NCI-H2171 (cell line): ENCODE results near the gene MTM1.

Experiments used
- DNase-seq: peaks from one replicate; lab custom pipeline; 2025; lab: John Stamatoyannopoulos, UW

MTM1 gene

GRCh38 chrX:150605603-150606002 lies 37.2 kb downstream of the MTM1 start:
- no peak for DNase-seq

DNA sequence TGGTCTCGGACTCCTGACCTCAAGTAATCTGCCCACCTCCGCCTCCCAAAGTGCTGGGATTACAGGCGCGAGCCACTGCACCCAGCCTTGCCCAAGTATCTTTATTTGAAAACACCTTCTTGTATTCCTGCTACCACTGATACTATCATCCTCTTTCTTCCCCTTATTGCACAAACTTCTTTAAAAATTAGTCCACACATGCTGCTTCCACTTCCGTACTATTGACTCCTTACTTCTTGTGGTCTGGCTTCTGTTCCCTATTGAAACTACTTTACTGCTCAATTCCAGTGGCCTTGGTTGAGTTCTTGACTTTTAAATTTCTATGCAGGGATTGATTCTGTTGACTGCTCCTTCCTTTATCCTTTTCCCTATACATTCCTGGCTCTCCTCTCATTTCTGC lies 38.8 kb downstream of the MTM1 start:
- no peak for DNase-seq

- DNase-seq = no peak
These were observed 41.6 kb downstream of the MTM1 start for GRCh38 chrX:150610043-150610442.

- DNase-seq = no peak
These were observed 42.0 kb downstream of the MTM1 start for GRCh38 chrX:150610446-150610845.

GRCh38 chrX:150615356-150615755 lies 46.9 kb downstream of the MTM1 start:
- DNase-seq = no peak

- DNase-seq = no peak
These were observed 47.9 kb downstream of the MTM1 start for GRCh38 chrX:150616179-150616862.

- no peak for DNase-seq
These were observed 48.4 kb downstream of the MTM1 start for GRCh38 chrX:150616863-150617198.

DNA sequence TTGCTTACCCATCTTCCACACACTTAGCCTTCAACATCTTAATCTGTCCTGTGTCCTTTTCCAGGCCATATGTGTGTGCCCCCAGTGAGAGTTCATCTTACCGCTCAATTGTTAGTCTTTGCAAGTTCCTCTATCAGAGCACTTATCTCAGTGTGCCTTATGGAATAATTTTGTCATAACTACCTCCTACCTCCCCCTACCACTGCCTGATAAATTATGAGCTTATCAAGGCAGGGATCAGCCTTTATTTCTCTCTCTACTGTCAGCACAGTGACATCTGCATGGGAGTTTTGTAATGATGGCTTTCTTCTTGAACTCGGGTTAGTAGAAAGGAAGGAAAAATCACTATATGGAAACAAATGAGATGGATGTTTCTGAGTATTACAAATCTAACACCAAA lies 53.2 kb downstream of the MTM1 start:
- DNase-seq = no peak

GRCh38 chrX:150623583-150623982 lies 55.2 kb downstream of the MTM1 start:
- DNase-seq = no peak

DNA sequence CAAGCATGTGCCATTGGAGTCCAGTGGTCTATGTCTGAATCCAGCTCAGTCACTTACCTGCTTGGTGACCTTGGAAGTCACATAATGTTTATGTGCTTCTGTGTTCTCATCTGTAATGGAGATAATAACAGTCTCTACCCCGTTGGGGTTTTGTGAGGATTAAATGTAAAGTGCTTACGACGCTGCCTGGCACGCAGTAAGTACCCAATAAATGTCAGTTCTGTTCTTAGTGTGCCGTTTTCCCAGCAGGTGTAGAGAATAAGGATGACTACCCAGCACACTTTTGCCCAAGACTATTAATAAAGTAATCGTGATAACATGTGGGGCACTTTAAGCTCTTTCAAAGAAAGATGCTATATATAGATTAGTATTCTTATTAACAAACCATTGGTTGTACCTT lies 56.7 kb downstream of the MTM1 start:
- DNase-seq = no peak

- DNase-seq = no peak
These were observed 57.5 kb downstream of the MTM1 start for GRCh38 chrX:150625875-150626274.

DNA sequence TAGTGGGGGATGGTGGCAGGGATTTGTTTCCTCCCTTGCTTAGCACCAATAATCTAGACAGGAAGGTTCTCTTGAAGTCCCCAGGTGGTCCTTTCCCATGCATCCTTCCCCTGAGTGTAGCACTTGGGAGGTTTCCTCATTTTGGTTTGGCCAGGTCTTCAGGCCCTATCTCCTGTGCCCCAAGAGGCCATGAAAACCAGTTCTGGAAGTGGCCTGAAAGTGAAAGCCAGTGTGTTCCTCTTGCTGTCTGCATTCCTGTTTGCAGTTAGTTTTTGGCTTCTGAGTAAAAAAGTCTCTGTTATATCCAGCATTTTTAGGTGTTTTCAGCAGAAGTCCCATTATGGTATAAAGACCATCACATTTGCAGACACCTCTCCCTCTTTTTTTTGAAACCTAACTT lies 59.5 kb downstream of the MTM1 start:
- DNase-seq = no peak

DNA sequence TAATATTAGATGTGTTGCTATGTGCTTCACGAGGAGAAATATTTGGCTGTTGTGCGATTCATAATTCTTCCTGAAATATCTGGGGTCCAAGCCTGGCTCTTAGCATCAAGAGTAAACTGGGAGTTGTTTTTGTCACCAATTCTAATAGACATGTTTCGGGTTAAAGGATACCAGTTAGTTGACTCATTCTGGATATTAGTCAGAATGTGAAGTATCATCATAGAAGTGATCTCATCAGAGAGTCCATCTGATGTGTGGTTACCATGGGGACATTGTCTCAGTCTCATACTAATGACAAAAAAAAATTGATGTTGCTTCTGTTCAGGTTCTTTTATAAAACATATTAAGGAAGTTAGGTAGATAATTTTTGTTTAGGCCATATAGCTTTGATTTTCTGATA lies 67.5 kb downstream of the MTM1 start:
- DNase-seq = no peak

- DNase-seq = no peak
These were observed 74.0 kb downstream of the MTM1 start for GRCh38 chrX:150642423-150642822.

DNA sequence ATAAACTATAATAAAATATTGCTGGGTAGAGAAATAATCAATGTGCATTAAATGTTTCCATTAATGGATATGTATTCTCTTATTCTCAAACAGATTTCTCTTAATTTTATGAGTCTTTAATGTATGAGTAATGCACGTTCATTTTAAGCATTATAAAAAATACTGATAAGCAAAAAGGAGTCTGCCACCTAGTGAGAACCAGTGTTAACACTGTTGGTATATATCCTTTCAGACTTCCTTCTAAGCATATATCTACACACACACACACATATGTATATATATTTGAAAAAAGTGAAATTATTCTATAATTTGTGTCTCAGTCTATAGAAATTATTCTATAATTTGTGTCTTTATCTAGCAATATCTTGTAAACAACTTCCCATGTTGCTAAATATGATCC lies 74.8 kb downstream of the MTM1 start:
- DNase-seq = no peak

- no peak for DNase-seq
These were observed 75.5 kb downstream of the MTM1 start for GRCh38 chrX:150643958-150644357.

- DNase-seq = no peak
These were observed 76.0 kb downstream of the MTM1 start for GRCh38 chrX:150644422-150644821.

GRCh38 chrX:150647331-150647730 lies 78.9 kb downstream of the MTM1 start:
- no peak for DNase-seq

DNA sequence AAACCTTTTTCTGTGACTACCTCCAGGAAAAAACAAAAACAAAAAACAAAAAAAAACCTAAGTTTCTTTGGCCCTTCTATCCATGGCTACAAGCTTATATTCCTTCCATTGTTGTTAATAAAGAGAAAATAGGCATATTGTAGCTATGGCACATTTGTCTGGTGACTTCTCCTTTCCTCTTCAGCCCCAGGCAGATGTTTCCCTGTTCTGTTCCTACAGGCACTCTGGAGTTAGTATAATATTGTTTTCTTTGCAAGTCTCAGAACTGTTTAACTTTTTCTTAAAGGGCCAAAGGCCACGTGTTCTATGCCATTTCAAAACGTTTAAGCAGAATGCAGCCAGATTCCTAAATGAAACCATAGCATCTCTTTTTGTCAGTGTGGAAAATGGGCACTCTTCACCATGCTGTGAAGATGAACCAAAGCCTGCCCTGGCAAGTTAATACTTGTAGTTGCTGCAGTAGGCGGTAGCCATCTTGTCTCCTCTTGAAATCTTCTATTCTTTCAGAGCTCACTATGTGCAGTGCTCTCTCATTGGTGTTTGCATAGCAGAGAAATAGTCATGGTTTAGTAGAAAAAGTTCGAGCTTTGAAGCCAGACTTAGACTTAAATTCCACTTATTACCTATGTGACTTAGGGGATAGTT lies 80.0 kb downstream of the MTM1 start:
- DNase-seq = no peak

DNA sequence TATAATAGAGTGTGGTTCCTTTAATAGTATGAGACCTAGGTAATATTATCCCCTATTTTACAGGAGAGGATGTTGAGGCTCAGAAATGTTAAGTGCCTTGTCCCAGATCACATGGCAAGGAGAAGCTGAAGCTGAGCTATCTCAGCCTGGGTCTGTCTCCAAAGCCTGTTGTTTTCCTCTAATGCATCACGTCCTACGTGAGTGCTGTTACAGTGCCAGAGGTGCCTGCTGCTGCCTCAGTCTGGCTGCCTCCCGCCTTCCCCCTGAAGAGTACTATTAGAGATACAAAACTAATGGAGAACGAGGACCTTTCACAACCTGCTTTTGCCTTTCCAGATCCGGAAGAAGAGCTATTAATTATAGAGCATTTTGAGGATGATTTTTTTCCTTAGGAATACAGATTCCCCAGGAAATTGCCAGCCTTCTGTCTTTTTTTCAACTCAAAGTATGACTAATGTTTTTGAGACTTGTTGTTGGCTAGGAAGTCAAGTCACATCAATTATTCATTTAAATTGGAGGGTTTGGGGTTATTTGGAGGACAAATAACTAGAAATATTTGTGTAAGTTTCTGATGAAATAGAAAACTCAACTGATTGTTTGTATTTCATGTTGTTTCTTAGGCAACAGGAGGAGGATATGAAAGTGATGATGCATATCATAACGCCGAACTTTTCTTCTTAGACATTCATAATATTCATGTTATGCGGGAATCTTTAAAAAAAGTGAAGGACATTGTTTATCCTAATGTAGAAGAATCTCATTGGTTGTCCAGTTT lies 80.9 kb downstream of the MTM1 start:
- DNase-seq = no peak

DNA sequence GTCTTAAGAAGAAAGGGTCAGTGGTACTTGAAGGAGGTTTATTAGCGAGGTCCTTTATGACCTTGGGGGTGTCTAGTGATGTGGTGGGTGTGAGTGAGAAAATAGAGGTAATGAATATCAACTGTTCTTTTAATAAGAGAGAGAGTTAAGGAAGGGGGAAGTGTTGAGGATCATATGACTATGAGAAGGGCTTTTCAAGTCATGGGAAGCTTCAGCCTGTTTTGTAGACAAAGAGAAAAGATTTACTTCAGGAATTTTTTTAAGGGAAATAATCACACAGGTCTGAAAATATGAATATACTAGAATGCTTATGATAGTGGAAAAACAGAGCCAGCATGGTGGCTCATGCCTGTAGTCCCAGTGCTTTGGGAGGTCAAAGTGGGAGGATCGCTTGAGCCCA lies 83.5 kb downstream of the MTM1 start:
- DNase-seq = no peak

GRCh38 chrX:150655788-150656187 lies 87.4 kb downstream of the MTM1 start:
- no peak for DNase-seq

GRCh38 chrX:150663073-150663472 lies 94.7 kb downstream of the MTM1 start:
- no peak for DNase-seq
